WTC11 (cell line): Measurements from ENCODE around the gene PRR12. TPM values are rescaled to one million over a fixed set of nuclear protein-coding genes. Genes with fewer than 3 reads are reported as not detected.

Source experiments
- ATAC-seq: fragments of 200-7000 bp; cut with Tn5 transposase; 2 replicates; pipeline ENCODE4 v1.10.0; 2021; ENCODE audit warnings: mild to moderate bottlenecking, moderate library complexity
- CTCF ChIA-PET: fragments of 300-600 bp; sonication (Branson Sonifier 250); formaldehyde crosslinking; loops from one replicate; lab custom pipeline; 2021; ENCODE audit warnings: antibody characterized with exemption; lab: Charles Lee
- POLR2A ChIA-PET: fragments of 350-600 bp; sonication (Branson Sonifier 250); formaldehyde crosslinking; loops from one replicate; lab custom pipeline; 2021; ENCODE audit warnings: antibody characterized with exemption; lab: Charles Lee
- DNase-seq: peaks from one replicate; pipeline ENCODE4 v3.0.0; 2021; ENCODE audit warnings: low spot score
- H3K27ac Mint-ChIP-seq: 2 replicates; pipeline ENCODE4 v1.8.0; 2021; ENCODE audit warnings: mixed read lengths
- H3K27me3 Mint-ChIP-seq: 2 replicates; pipeline ENCODE4 v1.8.0; 2021; ENCODE audit warnings: low read depth, mild to moderate bottlenecking, moderate library complexity, mixed read lengths
- H3K36me3 Mint-ChIP-seq: 2 replicates; pipeline ENCODE4 v1.8.0; 2021; ENCODE audit warnings: mixed read lengths
- H3K4me1 Mint-ChIP-seq: 2 replicates; pipeline ENCODE4 v1.8.0; 2022; ENCODE audit warnings: mixed read lengths
- H3K4me3 Mint-ChIP-seq: 2 replicates; pipeline ENCODE4 v1.8.0; 2021; ENCODE audit warnings: mild to moderate bottlenecking, moderate library complexity, mixed read lengths
- H3K9me3 Mint-ChIP-seq: 2 replicates; pipeline ENCODE4 v1.8.0; 2021; ENCODE audit warnings: mixed read lengths
- ATF6 ChIP-seq: sonication (generic); formaldehyde crosslinking; IDR thresholded peaks from 2 replicates; pipeline ENCODE4 v1.8.1; 2023; ENCODE audit warnings: mild to moderate bottlenecking, missing genetic modification reagents
- CREM ChIP-seq: sonication (generic); formaldehyde crosslinking; IDR thresholded peaks from 2 replicates; pipeline ENCODE4 v1.8.1; 2022; ENCODE audit warnings: mild to moderate bottlenecking, missing genetic modification reagents, moderate library complexity
- E2F4 ChIP-seq: sonication (generic); formaldehyde crosslinking; IDR thresholded peaks from 2 replicates; pipeline ENCODE4 v1.8.1; 2022; ENCODE audit warnings: low read depth, mild to moderate bottlenecking, moderate library complexity, missing genetic modification reagents, borderline replicate concordance
- FOXP4 ChIP-seq: sonication (generic); formaldehyde crosslinking; IDR thresholded peaks from 2 replicates; pipeline ENCODE4 v1.8.0; 2022; ENCODE audit warnings: mild to moderate bottlenecking, missing genetic modification reagents
- HMGA2 ChIP-seq: fragments of 250-450 bp; sonication (Bioruptor Pico); IDR thresholded peaks from 2 replicates; pipeline ENCODE4 v1.4.0; 2021; ENCODE audit warnings: mild to moderate bottlenecking, moderate library complexity
- IRF1 ChIP-seq: sonication (generic); formaldehyde crosslinking; IDR thresholded peaks from 2 replicates; pipeline ENCODE4 v1.8.0; 2023; ENCODE audit warnings: missing genetic modification reagents
- KAT7 ChIP-seq: sonication (generic); formaldehyde crosslinking; IDR thresholded peaks from 2 replicates; pipeline ENCODE4 v1.8.1; 2023; ENCODE audit warnings: missing genetic modification reagents, mild to moderate bottlenecking, borderline replicate concordance
- MAX ChIP-seq: sonication (generic); formaldehyde crosslinking; IDR thresholded peaks from 2 replicates; pipeline ENCODE4 v1.8.0; 2022; ENCODE audit warnings: mild to moderate bottlenecking, missing genetic modification reagents
- NR1H2 ChIP-seq: sonication (generic); formaldehyde crosslinking; IDR thresholded peaks from 2 replicates; pipeline ENCODE4 v1.9.0; 2021; ENCODE audit warnings: mild to moderate bottlenecking, moderate library complexity, missing genetic modification reagents
- RORB ChIP-seq: fragments of 250-450 bp; sonication (Bioruptor Pico); IDR thresholded peaks from 2 replicates; pipeline ENCODE4 v1.9.0; 2021; ENCODE audit warnings: mild to moderate bottlenecking
- SMAD4 ChIP-seq: sonication (generic); formaldehyde crosslinking; IDR thresholded peaks from 2 replicates; pipeline ENCODE4 v1.8.0; 2022; ENCODE audit warnings: mild to moderate bottlenecking, missing genetic modification reagents
- SP1 ChIP-seq: sonication (generic); formaldehyde crosslinking; conservative IDR thresholded peaks from 2 replicates; pipeline ENCODE4 v1.8.1; 2022; ENCODE audit warnings: missing genetic modification reagents
- TCF7 ChIP-seq: sonication (generic); formaldehyde crosslinking; IDR thresholded peaks from 2 replicates; pipeline ENCODE4 v1.8.0; 2022; ENCODE audit warnings: mild to moderate bottlenecking, low read depth, missing genetic modification reagents, moderate library complexity
- TEAD4 ChIP-seq: sonication (generic); formaldehyde crosslinking; IDR thresholded peaks from 2 replicates; pipeline ENCODE4 v1.8.0; 2022; ENCODE audit warnings: mild to moderate bottlenecking, missing genetic modification reagents
- USF2 ChIP-seq: sonication (generic); formaldehyde crosslinking; IDR thresholded peaks from 2 replicates; pipeline ENCODE4 v1.8.1; 2023; ENCODE audit warnings: mild to moderate bottlenecking, missing genetic modification reagents, moderate library complexity
- ZBTB43 ChIP-seq: sonication (generic); formaldehyde crosslinking; IDR thresholded peaks from 2 replicates; pipeline ENCODE4 v1.8.1; 2023; ENCODE audit warnings: mild to moderate bottlenecking, missing genetic modification reagents
- ZMAT4 ChIP-seq: fragments of 250-450 bp; sonication (Bioruptor Pico); IDR thresholded peaks from 2 replicates; pipeline ENCODE4 v1.9.0; 2021; ENCODE audit warnings: mild to moderate bottlenecking
- ZNF138 ChIP-seq: sonication (generic); formaldehyde crosslinking; conservative IDR thresholded peaks from 2 replicates; pipeline ENCODE4 v1.8.1; 2022; ENCODE audit warnings: mild to moderate bottlenecking, moderate library complexity, missing genetic modification reagents
- ZNF263 ChIP-seq: sonication (generic); formaldehyde crosslinking; IDR thresholded peaks from 2 replicates; pipeline ENCODE4 v1.8.1; 2022; ENCODE audit warnings: low read depth, mild to moderate bottlenecking, moderate library complexity, missing genetic modification reagents
- ZNF512 ChIP-seq: sonication (generic); formaldehyde crosslinking; IDR thresholded peaks from 2 replicates; pipeline ENCODE4 v1.8.1; 2022; ENCODE audit warnings: missing genetic modification reagents, borderline replicate concordance
- ZSCAN18 ChIP-seq: fragments of 250-450 bp; sonication (Bioruptor Pico); IDR thresholded peaks from 2 replicates; pipeline ENCODE4 v2.1.2; 2022; ENCODE audit warnings: mild to moderate bottlenecking, moderate library complexity
- total RNA-seq: library from RNA; stranded (reverse); gene quantifications from 3 replicates; pipeline ENCODE4 v1.2.3, GENCODE V29; 2021

Gene PRR12
- total RNA-seq, 1 experiment from 2014 or later = 86.1 TPM

- CTCF ChIA-PET = no interaction called here
- Mint-ChIP-seq H3K4me3 (no peak overlapping the region), H3K4me1 (no peaks in the 10 kb centered on the region), H3K36me3 (peaks cover 60% of the 10 kb centered on the region), H3K27ac (no peak overlapping the region), H3K9me3 (no peaks in the 10 kb centered on the region), H3K27me3 (no peaks in the 10 kb centered on the region)
- no peak for ATAC-seq
- TF ChIP-seq SP1 (CRISPR knock-in tag) = no peak
- TF ChIP-seq ZMAT4 (CRISPR knock-in tag) = no peak
- TF ChIP-seq USF2 (CRISPR knock-in tag) = no peak
- no peak for TF ChIP-seq CREM (CRISPR knock-in tag)
- TF ChIP-seq SMAD4 (CRISPR knock-in tag) = no peak
- TF ChIP-seq FOXP4 = no peak
- no peak for TF ChIP-seq NR1H2 (CRISPR knock-in tag)
- no peak for TF ChIP-seq ZBTB43 (CRISPR knock-in tag)
- TF ChIP-seq MAX (CRISPR knock-in tag) = no peak
- no peak for TF ChIP-seq ZSCAN18 (CRISPR knock-in tag)
- no peak for TF ChIP-seq ATF6 (CRISPR knock-in tag)
- POLR2A ChIA-PET = no interaction called here
- DNase-seq = no peak
Measured at GRCh38 chr19:49605605-49606004, 14.6 kb downstream of the PRR12 start.

GRCh38 chr19:49609499-49610092 is 18.6 kb downstream of the PRR12 start:
- Mint-ChIP-seq H3K9me3 (no peaks in the 10 kb centered on the region), H3K27ac (no peak overlapping the region), H3K27me3 (no peaks in the 10 kb centered on the region), H3K4me1 (no peaks in the 10 kb centered on the region), H3K4me3 (no peak overlapping the region), H3K36me3 (peaks cover 52% of the 10 kb centered on the region)
- DNase-seq (no peak), ATAC-seq (no peak)
- POLR2A ChIA-PET = interaction anchor here (0.7 kb wide), 1 partner anchor 1864 kb away, joined by 3 read pairs; no protein-coding TSS in a partner anchor
- CTCF ChIA-PET = interaction anchor here (0.6 to 1.2 kb wide), 2 partner anchors 29 to 75 kb away, joined by 3 read pairs; no protein-coding TSS in a partner anchor
- no peak for TF ChIP-seq E2F4 (CRISPR knock-in tag)
- TF ChIP-seq TEAD4 = no peak
- no peak for TF ChIP-seq ZNF138 (CRISPR knock-in tag)
- no peak for TF ChIP-seq ZNF263
- no peak for TF ChIP-seq KAT7 (CRISPR knock-in tag)
- no peak for TF ChIP-seq IRF1 (CRISPR knock-in tag)
- TF ChIP-seq TCF7 (CRISPR knock-in tag) = no peak
- TF ChIP-seq RORB (CRISPR knock-in tag) = no peak
- TF ChIP-seq USF2 (CRISPR knock-in tag) = no peak
- no peak for TF ChIP-seq HMGA2 (CRISPR knock-in tag)
- TF ChIP-seq ZNF512 (CRISPR knock-in tag) = no peak
- no peak for TF ChIP-seq SP1 (CRISPR knock-in tag)
